Mucosa of rectum (tissue), 2 donors: Measurements from ENCODE around the gene TMEM183A.

ENCODE experiments used
- H3K27ac ChIP-seq, 2 donors: one replicate each; pipeline ENCODE4 v1.7.0; 2013; ENCODE audit warnings: inconsistent platforms in 2 of 2, low read depth in 2 of 2, low read length in 2 of 2
- H3K27me3 ChIP-seq, 2 donors: one replicate each; pipeline ENCODE4 v1.7.0; 2013; ENCODE audit warnings: low read length in 2 of 2; ENCODE audit not compliant: control insufficient read depth in 2 of 2, insufficient read depth in 2 of 2
- H3K36me3 ChIP-seq, 2 donors: one replicate each; pipeline ENCODE4 v1.7.0; 2013; ENCODE audit warnings: low read length in 2 of 2; ENCODE audit not compliant: control insufficient read depth in 2 of 2, insufficient read depth in 2 of 2
- H3K4me1 ChIP-seq, 2 donors: one replicate each; pipeline ENCODE4 v1.7.0; 2013; ENCODE audit warnings: low read length in 2 of 2, mild to moderate bottlenecking in 1 of 2; ENCODE audit not compliant: control insufficient read depth in 2 of 2, insufficient read depth in 2 of 2
- H3K4me3 ChIP-seq, 2 donors: one replicate each; pipeline ENCODE4 v1.7.0; 2013; ENCODE audit warnings: low read length in 2 of 2
- H3K9ac ChIP-seq, 2 donors: one replicate each; pipeline ENCODE4 v1.7.0; 2013; ENCODE audit warnings: low read length in 2 of 2, low read depth in 1 of 2, mild to moderate bottlenecking in 1 of 2
- H3K9me3 ChIP-seq, 2 donors: one replicate each; pipeline ENCODE4 v1.7.0; 2013; ENCODE audit warnings: low read length in 2 of 2; ENCODE audit not compliant: control insufficient read depth in 2 of 2
- donor health status: healthy.
- donor health status: Normal muscosa, but diverticular disease.

The TMEM183A gene

GRCh38 chr1:203006948-203007871, at the start of gene TMEM183A:
TMEM183A (plus strand) TSS chr1:203007374; CDS start chr1:203007466, 92 bp downstream.
- no peaks in the 10 kb centered on the region for H3K27me3 ChIP-seq
- H3K27ac ChIP-seq, result peak within 1 kb of the TSS; percentile 89 to 94
- H3K9me3 ChIP-seq, result no peaks in the 10 kb centered on the region
- H3K9ac ChIP-seq, result peak within 1 kb of the TSS; percentile 79 to 84
- peaks cover 12 to 14% of the 10 kb centered on the region in 2 donors for H3K4me1 ChIP-seq
- peak within 1 kb of the TSS; percentile 95 to 99 for H3K4me3 ChIP-seq
- H3K36me3 ChIP-seq, result peaks cover 19 to 21% of the 10 kb centered on the region in 2 donors

- Histone ChIP-seq H3K9ac (peak within 1 kb of the TSS; percentile 89 to 91), H3K36me3 (peaks cover 11 to 18% of the 10 kb centered on the region in 2 donors), H3K27ac (peak within 1 kb of the TSS; percentile 87 to 90), H3K4me1 (peaks cover 10 to 12% of the 10 kb centered on the region in 2 donors), H3K27me3 (no peaks in the 10 kb centered on the region), H3K4me3 (peak within 1 kb of the TSS; percentile 86 to 87), H3K9me3 (no peaks in the 10 kb centered on the region)
Observed at GRCh38 chr1:202957733-202958543, 49.2 kb upstream of the TMEM183A start, which contains the start of gene ADIPOR1. ADIPOR1 (minus strand) TSS chr1:202958312; CDS start chr1:202951070, 7,242 bp downstream.

- Histone ChIP-seq H3K9me3 (no peaks in the 10 kb centered on the region), H3K9ac (peak overlapping the region; percentile 76 to 83), H3K27ac (peak overlapping the region; percentile 75 to 90), H3K4me3 (peak overlapping the region; percentile 86 to 87), H3K4me1 (peaks cover 10 to 12% of the 10 kb centered on the region in 2 donors), H3K36me3 (peaks cover 14 to 21% of the 10 kb centered on the region in 2 donors), H3K27me3 (no peaks in the 10 kb centered on the region)
Observed at GRCh38 chr1:202958544-202959275, 48.5 kb upstream of the TMEM183A start.

GRCh38 chr1:202959276-202959620, 47.9 kb upstream of the TMEM183A start:
- H3K27ac ChIP-seq, result no peak overlapping the region
- H3K9me3 ChIP-seq, result no peaks in the 10 kb centered on the region
- H3K9ac ChIP-seq, result no peak overlapping the region
- H3K36me3 ChIP-seq, result peaks cover 14 to 26% of the 10 kb centered on the region in 2 donors
- H3K27me3 ChIP-seq, result no peaks in the 10 kb centered on the region
- peaks cover 10 to 12% of the 10 kb centered on the region in 2 donors for H3K4me1 ChIP-seq
- no peak overlapping the region for H3K4me3 ChIP-seq

- H3K27ac ChIP-seq, result no peak overlapping the region
- no peak overlapping the region for H3K4me3 ChIP-seq
- H3K9ac ChIP-seq, result no peak overlapping the region
- no peaks in the 10 kb centered on the region for H3K27me3 ChIP-seq
- peaks cover 20 to 27% of the 10 kb centered on the region in 2 donors for H3K36me3 ChIP-seq
- H3K9me3 ChIP-seq, result no peaks in the 10 kb centered on the region
- H3K4me1 ChIP-seq, result peaks cover 12 to 15% of the 10 kb centered on the region in 2 donors
Observed at GRCh38 chr1:202961220-202961880, 45.8 kb upstream of the TMEM183A start.

GRCh38 chr1:202964791-202965410, 42.3 kb upstream of the TMEM183A start:
- Histone ChIP-seq H3K9me3 (no peaks in the 10 kb centered on the region), H3K27me3 (no peaks in the 10 kb centered on the region), H3K36me3 (peaks cover 20 to 27% of the 10 kb centered on the region in 2 donors), H3K4me3 (no peak overlapping the region), H3K4me1 (peaks cover 13 to 17% of the 10 kb centered on the region in 2 donors), H3K27ac (no peak overlapping the region), H3K9ac (no peak overlapping the region)

GRCh38 chr1:202965422-202965821, 41.8 kb upstream of the TMEM183A start:
- Histone ChIP-seq H3K4me3 (no peak overlapping the region), H3K9ac (no peak overlapping the region), H3K27me3 (no peaks in the 10 kb centered on the region), H3K27ac (no peak overlapping the region), H3K4me1 (peaks cover 13 to 17% of the 10 kb centered on the region in 2 donors), H3K36me3 (peaks cover 20 to 27% of the 10 kb centered on the region in 2 donors), H3K9me3 (no peaks in the 10 kb centered on the region)

- Histone ChIP-seq H3K27me3 (no peaks in the 10 kb centered on the region), H3K36me3 (peaks cover 20 to 24% of the 10 kb centered on the region in 2 donors), H3K9me3 (no peaks in the 10 kb centered on the region), H3K9ac (peak overlapping the region; percentile 81 to 90), H3K4me3 (peak overlapping the region; percentile 74 to 89), H3K4me1 (peaks cover 13 to 17% of the 10 kb centered on the region in 2 donors), H3K27ac (peak overlapping the region; percentile 79 to 86)
Observed at GRCh38 chr1:202966006-202966898, 40.9 kb upstream of the TMEM183A start.
